ENCODE results near the gene INTS14.

GRCh38 chr15:65580287-65580686 is 30.6 kb downstream of the INTS14 start:
- no peak for TF ChIP-seq CTCF (IDR thresholded peaks at IDR 0.05)
- no peak for TF ChIP-seq POLR2A (IDR thresholded peaks at IDR 0.05)

All from esophagus squamous epithelium (tissue), 4 donors.